Testis (tissue), 3 donors: ENCODE data around the gene BACE1-AS. TPM values are rescaled to one million over a fixed set of nuclear protein-coding genes. Genes with fewer than 3 reads are reported as not detected.
"Not testable (repeated sequence)": the region's sequence is repeated elsewhere in the genome, so short reads cannot be mapped to it uniquely, and the experiment has no call there.

Experiments
- DNase-seq: peaks from one replicate; pipeline ENCODE4 v3.0.0-alpha.2; 2019
- H3K27ac ChIP-seq, 2 donors: fragments of 200-600 bp; sonication (generic); one replicate each; pipeline ENCODE4 v1.5.1; 2019
- H3K27me3 ChIP-seq: fragments of 200-600 bp; sonication (generic); one replicate; pipeline ENCODE4 v1.5.1; 2019
- H3K36me3 ChIP-seq: fragments of 200-600 bp; sonication (generic); one replicate; pipeline ENCODE4 v1.5.1; 2017; ENCODE audit warnings: low read depth; ENCODE audit errors: missing control alignments
- H3K4me1 ChIP-seq: fragments of 200-600 bp; sonication (generic); one replicate; pipeline ENCODE4 v1.5.1; 2019
- H3K4me3 ChIP-seq, 2 donors: fragments of 200-600 bp; sonication (generic); one replicate each; pipeline ENCODE4 v1.5.1; 2017 to 2019
- H3K9me3 ChIP-seq: fragments of 200-600 bp; sonication (generic); one replicate; pipeline ENCODE4 v1.5.1; 2017
- POLR2A ChIP-seq: fragments of 450-650 bp; IDR thresholded peaks from one replicate; pipeline ENCODE4 v1.6.1; 2017; ENCODE audit warnings: antibody characterized with exemption, mild to moderate bottlenecking, moderate library complexity
- WGBS, 2 donors: methylation state at CpG; one replicate each; pipeline ENCODE4 v1.1.5; 2018; 5-methylcytosine and 5-hydroxymethylcytosine counted together
- intact Hi-C: fragments of 100-400 bp; cut with DNase I; formaldehyde crosslinking; loops from one replicate; pipeline ENCODE4 v1.15.1; 2023; ENCODE audit warnings: low total_unique reads
- polyA plus RNA-seq: library from polyadenylated mRNA; stranded (reverse); fragments of 350-450 nt; fragmentation: Illumina TruSeq; extraction: RNeasy Lipid Tissue Mini Kit (QIAGEN cat#74804); gene quantifications from one replicate; pipeline ENCODE4 v1.2.3, GENCODE V29; 2014; ENCODE audit warnings: low read depth, low replicate concordance; ENCODE audit not compliant: insufficient read depth
- total RNA-seq, 2 donors: library from RNA; depleted of rRNA; stranded (reverse); fragments of >200 nt; gene quantifications; one replicate each; pipeline ENCODE4 v1.2.3, GENCODE V29; 2016
- TF ChIP-seq, protein P1 (sequence below), 3 experiments: fragments of 450-650 bp in 2 of 3; fragments of 200-600 bp in 1 of 3; sonication (generic) in 1 of 3; IDR thresholded peaks; one replicate each; pipeline ENCODE4 v1.5.1; 2016 to 2019; ENCODE audit warnings: antibody characterized with exemption in 3 of 3, mild to moderate bottlenecking in 2 of 3, moderate library complexity in 1 of 3

The BACE1-AS gene
- total and polyA plus RNA-seq, 3 donors from 2014 or later = 11.2 to 17.9 (median 13.8) TPM

GRCh38 chr11:117269856-117270255 lies 21.3 kb upstream of the BACE1-AS start:
- H3K27ac ChIP-seq = no peak overlapping the region
- 79 to 93% methylated on average over 2 of the region's 2 CpGs for WGBS, 2 donors
- no peaks in the 10 kb centered on the region for H3K27me3 ChIP-seq
- DNase-seq = no peak
- TF ChIP-seq, protein P1, sequence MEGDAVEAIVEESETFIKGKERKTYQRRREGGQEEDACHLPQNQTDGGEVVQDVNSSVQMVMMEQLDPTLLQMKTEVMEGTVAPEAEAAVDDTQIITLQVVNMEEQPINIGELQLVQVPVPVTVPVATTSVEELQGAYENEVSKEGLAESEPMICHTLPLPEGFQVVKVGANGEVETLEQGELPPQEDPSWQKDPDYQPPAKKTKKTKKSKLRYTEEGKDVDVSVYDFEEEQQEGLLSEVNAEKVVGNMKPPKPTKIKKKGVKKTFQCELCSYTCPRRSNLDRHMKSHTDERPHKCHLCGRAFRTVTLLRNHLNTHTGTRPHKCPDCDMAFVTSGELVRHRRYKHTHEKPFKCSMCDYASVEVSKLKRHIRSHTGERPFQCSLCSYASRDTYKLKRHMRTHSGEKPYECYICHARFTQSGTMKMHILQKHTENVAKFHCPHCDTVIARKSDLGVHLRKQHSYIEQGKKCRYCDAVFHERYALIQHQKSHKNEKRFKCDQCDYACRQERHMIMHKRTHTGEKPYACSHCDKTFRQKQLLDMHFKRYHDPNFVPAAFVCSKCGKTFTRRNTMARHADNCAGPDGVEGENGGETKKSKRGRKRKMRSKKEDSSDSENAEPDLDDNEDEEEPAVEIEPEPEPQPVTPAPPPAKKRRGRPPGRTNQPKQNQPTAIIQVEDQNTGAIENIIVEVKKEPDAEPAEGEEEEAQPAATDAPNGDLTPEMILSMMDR (IDR thresholded peaks at IDR 0.05) = no peak
- no peak for TF ChIP-seq POLR2A
- H3K9me3 ChIP-seq = no peaks in the 10 kb centered on the region
- no peaks in the 10 kb centered on the region for H3K4me1 ChIP-seq
- intact Hi-C loops = no loop called here
- no peaks in the 10 kb centered on the region for H3K36me3 ChIP-seq
- no peak overlapping the region for H3K4me3 ChIP-seq

DNA sequence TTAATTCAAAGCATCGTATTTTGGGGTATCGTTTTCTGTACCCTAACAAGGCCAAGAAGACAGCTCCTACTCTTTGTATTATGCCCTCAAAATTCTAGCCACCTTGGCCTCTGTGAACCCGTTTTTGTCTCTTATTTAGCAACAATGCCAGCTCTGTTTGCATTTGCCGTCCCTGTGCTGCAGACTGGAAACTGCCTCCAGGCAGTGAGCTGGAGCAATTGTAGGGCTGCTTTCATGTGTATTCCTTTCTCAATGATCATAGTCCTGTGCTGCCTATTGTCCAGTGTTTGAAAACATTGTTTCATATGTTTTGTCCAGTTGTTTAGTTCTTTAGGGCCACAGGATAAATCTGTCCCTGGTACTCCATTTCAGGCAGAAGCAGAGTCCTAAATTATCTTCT lies 19.9 kb upstream of the BACE1-AS start:
- no peak for TF ChIP-seq POLR2A
- TF ChIP-seq, protein P1 (IDR thresholded peaks at IDR 0.05) = no peak
- intact Hi-C loops = no loop called here
- Histone ChIP-seq H3K27me3 (no peaks in the 10 kb centered on the region), H3K4me3 (no peak overlapping the region), H3K27ac (no peak overlapping the region), H3K4me1 (no peaks in the 10 kb centered on the region), H3K9me3 (no peaks in the 10 kb centered on the region), H3K36me3 (no peaks in the 10 kb centered on the region)
- WGBS, 2 donors = 66 to 68% methylated on average over 4 of the region's 4 CpGs
- no peak for DNase-seq

DNA sequence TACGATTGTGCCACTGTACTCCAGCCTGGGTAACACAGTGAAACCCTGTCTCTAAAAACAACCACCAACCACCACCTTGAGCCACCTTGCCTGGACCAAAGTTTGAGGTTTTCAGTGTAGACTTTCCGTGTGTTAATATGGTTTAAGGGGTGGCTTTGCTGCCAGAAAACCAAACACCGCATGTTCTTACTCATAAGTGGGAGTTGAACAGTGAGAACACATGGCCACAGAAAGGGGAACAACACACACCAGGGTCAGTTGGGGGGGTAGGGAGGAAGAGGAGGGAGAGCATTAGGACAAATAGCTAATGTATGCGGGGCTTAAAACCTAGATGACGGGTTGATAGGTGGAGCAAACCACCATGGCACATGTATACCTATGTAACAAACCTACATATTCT lies 19.0 kb upstream of the BACE1-AS start:
- WGBS, 2 donors = 94 to 96% methylated on average over 5 of the region's 5 CpGs
- H3K27me3 ChIP-seq, H3K27ac ChIP-seq, H3K4me3 ChIP-seq, H3K36me3 ChIP-seq, intact Hi-C loops, H3K4me1 ChIP-seq, H3K9me3 ChIP-seq, DNase-seq: not testable (repeated sequence)

DNA sequence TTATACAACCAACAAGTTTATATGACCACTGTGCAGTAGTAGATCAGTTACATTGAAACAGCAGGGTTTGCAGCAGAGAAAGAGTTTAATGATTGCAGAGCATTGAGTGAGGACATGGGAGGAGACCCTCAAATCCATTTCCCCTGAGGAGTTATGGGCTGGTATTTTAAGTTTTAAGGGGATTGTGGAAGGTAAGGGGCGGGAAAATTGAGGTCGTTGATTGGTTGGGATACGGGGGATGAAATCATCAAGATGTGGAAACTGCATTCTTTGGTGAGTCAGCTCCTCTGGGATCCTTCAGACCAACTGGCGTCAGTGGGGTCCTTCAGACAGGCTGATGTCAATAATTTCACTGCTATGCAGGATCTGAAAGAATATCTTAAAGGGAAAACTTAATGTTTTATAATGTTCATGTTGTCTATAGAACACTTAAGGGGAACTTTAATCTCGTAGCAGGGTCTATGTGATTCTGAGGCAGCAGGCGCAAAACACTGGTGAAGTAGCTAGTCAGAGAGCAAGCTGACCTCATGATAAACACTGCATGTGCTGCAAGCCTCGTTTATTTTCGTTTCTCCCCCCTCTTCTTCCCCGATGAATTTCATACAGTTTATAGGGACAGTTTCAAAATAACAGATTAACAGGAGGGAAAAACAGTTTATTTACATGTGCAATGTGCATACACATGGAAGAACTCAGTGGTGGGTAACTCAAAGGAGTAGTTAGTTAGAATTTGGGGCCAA lies 17.4 kb upstream of the BACE1-AS start:
- Histone ChIP-seq H3K27me3 (no peaks in the 10 kb centered on the region), H3K4me1 (no peaks in the 10 kb centered on the region), H3K27ac (no peak overlapping the region), H3K4me3 (no peak overlapping the region), H3K36me3 (no peaks in the 10 kb centered on the region), H3K9me3 (no peaks in the 10 kb centered on the region)
- intact Hi-C loops = no loop called here
- DNase-seq = no peak
- TF ChIP-seq, protein P1 (IDR thresholded peaks at IDR 0.05) = no peak
- no peak for TF ChIP-seq POLR2A
- 78 to 86% methylated on average over 9 of the region's 9 CpGs for WGBS, 2 donors

DNA sequence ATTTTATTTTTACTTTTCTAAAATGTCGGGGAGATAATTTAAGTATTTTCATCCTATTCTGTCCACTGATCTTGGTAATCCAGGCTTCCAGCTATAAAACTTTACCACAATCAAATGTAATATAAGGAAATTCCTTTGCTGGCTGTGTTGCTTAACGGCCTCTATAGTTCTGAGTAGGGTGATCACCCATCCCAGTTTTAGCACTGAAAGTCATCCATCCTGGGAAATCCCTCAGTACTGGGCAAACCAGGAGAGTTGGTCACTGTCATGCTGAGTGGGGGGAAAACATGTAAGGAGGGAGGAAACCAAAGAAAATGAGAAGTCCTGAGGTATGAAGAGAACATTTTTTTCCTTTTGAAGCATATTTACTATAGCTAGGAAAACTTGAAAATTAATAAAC lies 12.8 kb upstream of the BACE1-AS start:
- 82 to 88% methylated on average over 2 of the region's 2 CpGs for WGBS, 2 donors
- H3K36me3 ChIP-seq = no peaks in the 10 kb centered on the region

More for the DNA sequence above, 12.8 kb upstream of the BACE1-AS start:
- DNase-seq = no peak
- H3K4me3 ChIP-seq = no peak overlapping the region
- no peaks in the 10 kb centered on the region for H3K4me1 ChIP-seq
- no peak for TF ChIP-seq POLR2A
- TF ChIP-seq, protein P1 (IDR thresholded peaks at IDR 0.05) = no peak
- no peak overlapping the region for H3K27ac ChIP-seq
- no peaks in the 10 kb centered on the region for H3K27me3 ChIP-seq
- intact Hi-C loops = no loop called here
- no peaks in the 10 kb centered on the region for H3K9me3 ChIP-seq
